NCI-H1436 treated with DMSO at 0.1 percent for 48 hours (cell line): ENCODE results near the gene MACIR.

Source experiments
- DNase-seq: peaks from one replicate; lab custom pipeline; 2025; lab: John Stamatoyannopoulos, UW

MACIR gene

DNA sequence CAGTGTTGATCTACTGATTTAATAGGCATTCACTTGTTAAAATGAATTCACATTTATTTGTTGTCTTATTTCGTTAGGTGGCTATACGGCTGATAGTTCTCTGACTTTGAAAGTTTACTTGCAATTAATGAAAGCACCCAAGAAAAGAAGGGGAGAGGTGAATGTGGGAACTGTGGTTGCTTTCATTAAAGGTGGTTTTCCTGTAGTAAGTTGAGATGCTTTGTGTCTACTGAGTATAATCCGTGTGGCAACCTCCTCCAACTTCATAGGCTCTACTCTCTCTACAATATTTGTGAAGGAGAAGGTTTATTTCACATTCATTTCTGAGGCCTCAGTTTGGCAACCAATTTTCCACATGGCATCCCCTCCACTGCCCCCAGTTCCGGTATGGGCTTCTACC, 12.8 kb upstream of the MACIR start:
- DNase-seq: no peak

DNA sequence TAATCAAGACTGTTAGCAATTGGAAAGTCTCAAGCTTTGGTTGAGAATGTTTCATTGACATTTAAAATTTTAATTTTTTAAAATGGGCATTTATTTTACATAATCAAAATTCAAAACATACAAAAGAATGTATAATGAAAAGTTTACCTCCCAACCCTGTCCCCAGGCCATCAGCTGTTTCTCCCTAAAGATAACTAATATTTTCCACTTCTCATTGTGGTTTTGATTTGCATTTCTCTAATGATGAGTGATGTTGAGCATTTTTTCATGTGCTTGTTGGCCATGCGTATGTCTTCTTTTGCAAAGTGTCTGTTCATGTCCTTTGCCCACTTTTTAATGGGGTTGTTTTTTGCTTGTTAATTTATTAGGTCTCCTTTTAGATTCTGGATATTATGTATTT, 11.4 kb upstream of the MACIR start:
- DNase-seq: no peak

DNA sequence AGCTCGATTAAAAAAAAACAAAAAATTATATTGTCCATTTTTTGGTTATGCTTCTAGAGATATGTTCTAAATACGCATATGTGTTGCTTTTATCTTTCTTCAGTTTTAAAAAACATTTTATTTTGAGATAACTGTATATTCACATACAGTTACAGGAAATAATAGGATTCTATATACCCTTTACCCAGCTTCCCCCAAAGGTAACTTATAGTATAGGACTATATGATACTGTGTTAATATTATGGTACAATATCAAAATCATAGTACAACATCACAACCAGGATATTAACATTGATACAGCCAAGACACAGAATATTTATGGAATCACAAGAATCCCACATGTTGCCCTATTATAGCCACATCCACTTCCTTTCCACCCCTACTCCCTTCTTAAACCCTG, 9.5 kb upstream of the MACIR start:
- no peak for DNase-seq

DNA sequence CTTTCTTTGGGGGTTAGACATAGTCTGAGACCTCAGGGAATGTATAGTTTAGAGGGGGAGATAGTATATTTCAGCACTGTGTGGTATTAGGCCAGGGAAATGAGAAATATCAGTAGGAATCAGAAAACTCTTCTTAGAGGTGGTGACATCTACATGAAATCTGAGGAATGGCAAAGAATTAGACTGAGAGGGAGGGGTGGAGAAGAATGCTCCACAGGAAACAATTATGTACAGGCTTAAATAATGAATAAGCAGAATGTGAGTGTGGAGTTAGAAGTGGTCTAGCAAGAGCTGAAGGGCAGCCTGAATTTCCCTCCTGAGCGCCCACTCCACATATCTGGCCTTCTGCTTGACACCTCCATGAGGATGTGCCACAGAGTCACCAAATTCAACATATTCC, 3.6 kb upstream of the MACIR start:
- no peak for DNase-seq

DNA sequence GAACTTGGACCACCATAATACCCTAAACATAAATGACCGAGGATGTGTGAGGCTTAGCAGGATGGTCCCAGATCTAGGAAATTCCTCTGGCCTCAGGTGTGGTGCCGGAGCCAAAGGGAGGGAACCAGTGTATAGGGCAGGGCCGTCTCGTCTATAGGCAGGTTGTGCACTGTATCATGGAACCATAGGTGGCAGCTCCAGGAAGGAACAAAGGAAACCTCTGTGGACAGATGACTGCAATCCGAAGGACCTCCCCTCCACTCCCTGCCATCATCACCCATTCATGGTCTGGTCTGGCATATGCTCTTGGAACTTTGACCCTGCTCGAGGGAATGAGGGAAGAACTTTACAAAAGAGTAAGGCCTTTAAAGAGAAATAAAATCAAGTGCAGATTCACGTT, 2.9 kb upstream of the MACIR start:
- DNase-seq: no peak

DNA sequence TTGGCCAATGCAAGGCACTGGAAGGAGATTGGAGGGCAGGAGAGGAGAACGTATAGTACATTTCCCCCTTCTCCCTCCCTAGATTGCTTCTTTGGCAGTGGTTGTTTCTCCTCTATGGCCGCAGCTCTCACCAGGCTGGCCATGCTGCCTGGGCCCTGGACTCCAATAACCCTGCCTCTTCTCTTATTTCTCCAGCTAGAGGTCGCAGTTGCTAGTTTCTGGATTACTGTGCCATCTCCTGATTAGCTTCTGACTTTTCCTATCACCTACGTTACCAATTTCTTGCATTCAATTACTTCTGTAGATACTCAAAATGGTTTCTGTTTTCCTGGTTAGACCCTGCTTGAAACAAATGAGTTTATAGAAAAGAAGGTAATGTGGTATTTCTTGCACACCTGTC, 2.4 kb upstream of the MACIR start:
- no peak for DNase-seq

DNA sequence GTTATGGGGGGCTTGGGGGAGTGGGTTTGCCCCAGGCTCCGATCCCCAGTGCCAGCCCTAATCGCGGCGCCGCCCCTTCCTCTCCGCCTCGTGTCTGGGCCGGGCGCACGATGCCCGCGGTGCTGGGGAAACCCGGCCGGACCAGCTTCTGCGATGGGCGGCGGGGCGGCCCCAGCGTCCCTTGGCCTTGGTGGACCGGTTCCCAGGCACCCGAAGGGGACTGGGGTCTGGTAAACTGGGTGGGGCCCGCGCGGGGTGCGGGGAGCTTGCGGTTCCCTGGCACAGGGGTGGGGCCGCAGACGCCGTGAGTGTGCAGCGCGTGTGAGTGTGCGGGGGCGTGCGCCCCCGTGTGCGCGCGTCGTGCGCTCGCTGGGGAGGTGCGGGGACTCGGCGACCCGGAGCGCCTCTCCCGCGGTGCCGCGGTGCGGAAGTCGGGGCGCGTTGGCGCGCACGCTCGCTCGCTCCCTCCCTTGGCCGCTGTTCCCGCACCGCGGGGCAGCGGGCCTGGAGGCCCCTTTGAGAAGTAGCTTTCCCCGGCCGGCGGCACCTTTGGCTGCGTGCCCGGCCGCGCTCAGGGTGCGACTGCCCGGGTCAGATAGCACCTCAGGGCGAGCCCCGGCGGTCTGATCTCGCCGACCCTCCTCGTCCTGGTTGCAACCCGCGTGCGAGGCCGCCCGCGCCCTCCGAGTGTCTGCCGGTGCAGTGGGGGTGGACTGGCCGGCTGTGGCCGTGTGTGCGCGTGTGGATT, 568 bp downstream of the MACIR start:
- DNase-seq: no peak

DNA sequence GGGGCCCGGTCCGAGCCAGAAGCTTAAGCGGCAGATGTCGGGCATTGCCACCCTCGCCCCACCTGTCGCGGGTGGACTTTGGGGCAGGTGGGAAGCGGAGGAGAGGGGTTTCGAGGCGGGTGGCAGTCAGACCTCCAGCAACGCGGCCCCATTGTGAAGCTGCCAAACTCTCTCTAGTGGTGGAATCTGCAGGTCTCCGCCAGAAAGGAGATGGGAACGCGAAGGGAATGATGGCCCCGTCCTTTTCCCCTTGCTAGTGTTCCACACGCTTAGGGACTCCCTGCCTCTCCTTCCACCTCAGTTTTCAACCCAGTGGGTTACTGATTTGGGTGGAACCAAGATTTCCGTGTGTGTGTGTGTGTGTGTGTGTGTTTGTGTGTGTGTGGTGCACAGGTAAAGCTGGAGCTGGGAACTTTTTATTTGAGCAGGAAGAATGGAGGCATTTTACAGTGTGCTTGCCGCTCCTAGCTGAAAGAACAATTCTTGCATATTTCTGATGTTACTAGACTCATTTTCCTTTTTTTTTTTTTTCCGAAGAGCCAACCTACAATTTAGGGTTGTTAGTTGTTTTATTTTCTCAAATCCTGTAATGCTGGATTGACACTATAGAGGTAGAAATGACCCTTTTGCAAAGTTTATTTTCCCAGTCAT, 1.3 kb downstream of the MACIR start:
- no peak for DNase-seq

DNA sequence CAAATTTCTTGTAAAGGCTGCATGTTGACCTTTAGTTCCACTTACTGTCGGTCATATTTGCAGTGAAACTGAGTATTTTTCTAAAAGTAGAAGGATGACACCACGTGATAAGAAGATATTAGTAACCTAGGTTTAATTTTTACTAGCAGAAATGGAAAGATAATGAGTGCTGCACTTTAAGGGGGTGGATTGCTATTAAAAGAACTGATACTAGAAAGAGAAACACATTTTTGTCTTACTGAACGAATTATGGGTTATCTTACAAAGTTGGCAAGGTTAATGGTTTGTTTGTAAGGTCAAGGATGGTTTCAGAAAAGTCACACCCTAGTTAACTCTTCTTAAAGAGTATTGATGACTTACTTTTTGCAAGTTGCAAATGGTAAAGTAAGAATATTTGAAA, 2.4 kb downstream of the MACIR start:
- no peak for DNase-seq

DNA sequence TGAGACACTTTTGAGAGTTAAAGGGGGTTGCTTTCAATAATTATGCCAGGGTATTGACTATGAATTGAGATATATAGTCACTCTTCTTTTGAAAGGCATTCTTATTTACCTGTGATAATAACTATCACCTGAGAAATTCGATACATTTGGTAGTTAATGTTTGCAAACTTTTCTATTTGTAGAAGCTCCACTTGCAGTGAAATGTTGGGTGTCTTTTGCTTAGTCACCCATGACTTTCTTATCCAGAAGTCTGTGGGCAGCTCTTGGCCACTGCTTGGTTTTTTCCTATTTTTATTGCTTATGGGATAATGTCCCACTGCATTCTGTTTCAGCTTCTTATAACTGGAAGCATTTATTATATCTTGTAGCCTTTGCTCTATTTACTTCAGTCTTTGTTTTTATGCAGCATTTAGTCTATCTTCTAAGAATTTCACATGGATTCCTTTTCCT, 3.9 kb downstream of the MACIR start:
- DNase-seq: no peak

DNA sequence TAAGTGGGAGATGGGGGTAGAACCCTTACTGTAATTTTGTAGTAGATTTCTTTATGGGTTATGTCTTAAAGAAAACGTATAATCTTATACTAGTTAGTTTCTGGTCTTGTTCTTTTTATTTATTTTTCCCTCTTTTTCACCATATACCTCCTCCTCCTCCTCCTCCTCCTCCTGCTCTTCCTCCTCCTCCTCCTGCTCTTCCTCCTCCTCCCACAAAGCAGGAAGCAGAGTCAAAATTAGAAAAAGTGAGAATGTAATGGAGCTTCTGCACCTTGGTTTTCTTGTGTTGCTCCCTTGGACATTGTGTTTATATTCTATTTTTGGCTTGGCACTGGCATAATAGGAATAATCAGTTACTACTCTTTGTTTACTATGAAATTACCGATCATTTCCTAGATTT, 4.5 kb downstream of the MACIR start:
- no peak for DNase-seq

DNA sequence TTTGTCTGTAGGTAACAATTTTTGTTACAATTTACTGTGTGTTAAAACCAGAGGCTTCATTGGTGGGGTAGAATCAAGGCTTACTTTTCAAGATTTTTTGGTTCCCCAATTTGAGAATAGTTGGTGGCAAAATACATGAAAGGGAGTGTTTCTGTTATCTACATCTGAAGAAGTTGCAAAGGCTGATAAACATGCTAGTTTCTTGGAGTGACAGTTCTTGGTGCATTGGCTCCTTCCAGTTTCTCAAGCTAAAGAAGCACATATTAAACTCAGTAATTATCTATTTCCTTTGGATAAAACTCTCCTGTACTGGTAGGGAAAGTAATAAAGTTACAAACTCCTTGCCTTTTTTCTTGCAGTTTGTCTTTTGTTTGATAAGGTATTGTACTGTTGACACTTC, 5.9 kb downstream of the MACIR start:
- DNase-seq: no peak

DNA sequence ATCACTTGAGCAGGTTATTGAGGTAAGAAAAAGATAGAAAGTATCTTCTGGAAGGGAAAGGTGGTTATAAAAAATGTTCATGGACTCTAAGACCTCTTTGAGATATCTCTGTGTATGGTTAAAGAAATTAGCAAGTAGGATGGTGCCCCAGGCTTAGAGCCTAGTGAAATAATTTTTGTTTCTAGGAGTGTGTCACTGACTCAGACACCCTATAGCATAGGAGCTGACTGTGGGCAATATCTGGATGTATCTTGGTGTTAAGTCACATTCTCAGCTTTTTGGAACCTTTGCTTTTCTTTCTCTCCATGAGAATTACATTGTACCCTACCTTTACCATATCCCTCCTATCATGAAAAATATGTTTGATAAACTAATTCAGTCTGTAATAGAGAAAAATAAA, 12.0 kb downstream of the MACIR start:
- DNase-seq: no peak

DNA sequence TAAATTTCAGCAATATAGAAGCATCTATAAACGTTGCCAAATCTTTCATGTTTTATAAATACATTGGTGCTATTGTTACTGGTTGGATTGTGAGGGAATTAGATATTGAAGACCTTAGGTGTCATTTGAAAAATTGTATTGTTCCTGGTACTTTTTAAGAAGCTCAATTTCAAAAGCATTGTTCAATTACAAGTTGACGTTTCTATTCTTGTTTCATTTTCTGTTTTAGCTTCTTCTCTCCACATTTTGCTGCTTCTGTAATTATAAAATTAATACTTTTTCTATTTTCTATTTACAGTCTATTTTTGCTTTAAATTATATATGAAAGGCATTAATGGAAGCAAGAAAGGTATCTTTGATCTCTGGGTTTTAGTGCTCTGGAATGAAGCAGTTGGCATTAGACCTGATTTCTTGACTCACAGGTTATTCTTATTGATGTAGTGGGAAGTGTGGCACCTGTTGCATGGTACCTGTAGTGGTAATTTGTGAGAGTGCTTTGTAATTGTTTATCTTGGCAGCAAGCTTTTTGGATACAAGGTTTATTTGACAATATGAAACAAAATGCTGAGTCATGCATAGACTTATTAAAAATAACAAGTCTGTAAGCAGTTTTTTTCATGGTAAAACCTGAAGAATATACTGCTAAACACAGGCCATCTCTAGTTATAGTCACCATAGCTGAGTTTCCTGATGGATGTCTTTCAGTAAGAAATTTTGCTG, 13.2 kb downstream of the MACIR start:
- DNase-seq: no peak

DNA sequence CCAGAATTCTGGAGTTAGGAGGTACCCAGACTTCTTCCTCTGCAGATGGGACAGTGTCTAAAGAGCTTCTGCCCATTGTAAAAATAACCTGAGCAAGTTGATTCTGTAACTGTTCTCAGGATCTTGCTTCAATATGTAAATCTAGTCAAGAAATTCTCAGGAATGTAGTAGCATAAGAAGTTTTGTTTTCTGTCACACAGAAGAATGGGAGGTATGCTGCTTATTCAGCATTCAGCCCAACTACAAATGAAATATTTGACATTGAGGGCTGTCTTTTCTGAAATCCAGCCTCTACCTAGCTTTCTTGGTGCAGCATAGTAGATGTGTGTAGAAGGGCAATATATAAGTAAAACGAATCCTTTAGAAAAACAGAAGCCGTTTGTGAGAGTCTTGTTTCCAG, 13.8 kb downstream of the MACIR start:
- no peak for DNase-seq

DNA sequence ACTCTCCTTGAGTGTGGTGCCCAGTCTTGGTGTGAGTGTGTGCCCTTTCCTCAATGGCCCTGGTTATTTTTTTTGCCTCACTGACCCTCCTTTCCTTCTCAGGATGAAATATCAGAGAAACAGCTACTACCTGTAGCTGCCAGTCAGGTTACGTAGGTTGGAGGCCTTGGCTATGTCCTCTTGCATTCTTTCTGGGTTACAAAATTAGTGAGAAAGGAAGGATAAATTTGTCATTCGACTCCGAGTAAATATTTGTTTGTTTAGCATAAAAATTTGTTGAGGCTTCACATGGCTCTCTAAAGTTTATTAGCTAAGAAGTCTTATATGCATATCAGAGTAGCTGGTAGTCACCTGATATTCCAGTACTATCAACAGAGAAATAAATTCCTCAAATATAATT, 15.4 kb downstream of the MACIR start:
- DNase-seq: no peak

DNA sequence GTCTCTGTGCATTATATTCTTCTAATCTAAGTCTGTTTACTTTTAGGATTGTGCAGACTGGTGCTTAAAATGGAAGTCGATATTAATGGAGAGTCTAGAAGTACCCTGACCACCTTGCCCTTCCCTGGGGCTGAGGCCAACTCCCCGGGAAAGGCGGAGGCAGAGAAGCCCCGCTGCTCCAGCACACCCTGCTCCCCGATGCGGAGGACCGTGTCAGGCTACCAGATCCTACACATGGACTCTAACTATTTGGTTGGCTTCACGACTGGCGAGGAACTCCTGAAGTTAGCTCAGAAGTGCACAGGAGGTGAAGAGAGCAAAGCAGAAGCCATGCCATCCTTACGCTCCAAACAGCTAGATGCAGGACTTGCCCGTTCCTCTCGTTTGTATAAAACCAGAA, 17.3 kb downstream of the MACIR start:
- DNase-seq: no peak

DNA sequence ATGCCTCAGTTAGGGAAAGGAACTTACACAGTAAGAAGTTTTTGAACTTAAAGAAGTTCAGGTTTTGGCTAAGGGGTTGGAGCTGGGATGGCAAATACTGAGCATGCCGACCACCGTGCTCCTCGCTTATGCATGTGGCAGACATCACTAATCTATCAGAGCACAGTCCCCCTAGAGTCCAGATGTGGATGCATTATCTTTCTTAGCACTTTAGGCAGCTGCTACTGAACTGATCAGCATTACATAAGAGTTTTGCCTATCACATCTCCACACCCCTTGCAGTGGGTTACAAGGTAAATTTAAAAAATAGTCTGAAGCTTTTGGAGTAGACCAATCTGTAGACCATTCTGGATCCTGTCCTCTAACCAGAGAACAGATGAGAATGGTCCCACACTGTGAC, 22.4 kb downstream of the MACIR start:
- no peak for DNase-seq

DNA sequence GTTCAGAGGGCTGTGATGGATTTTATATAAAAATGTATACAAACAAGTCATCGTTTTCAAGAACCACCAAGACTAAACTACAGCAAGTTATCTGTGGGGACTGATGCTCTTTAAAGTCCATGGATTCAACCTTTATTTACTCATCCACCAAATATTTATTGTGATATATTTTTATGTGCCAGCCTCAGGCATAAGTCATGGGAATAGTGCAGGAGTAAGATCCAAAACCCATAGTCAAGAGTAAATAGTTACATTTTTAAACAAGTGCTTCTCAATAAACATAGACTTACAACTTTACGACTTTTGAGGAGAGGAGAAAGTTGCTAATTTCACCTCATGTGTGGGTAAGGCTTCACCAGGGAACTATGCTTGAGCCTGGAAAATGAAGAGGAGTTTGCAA, 24.6 kb downstream of the MACIR start:
- DNase-seq: no peak

DNA sequence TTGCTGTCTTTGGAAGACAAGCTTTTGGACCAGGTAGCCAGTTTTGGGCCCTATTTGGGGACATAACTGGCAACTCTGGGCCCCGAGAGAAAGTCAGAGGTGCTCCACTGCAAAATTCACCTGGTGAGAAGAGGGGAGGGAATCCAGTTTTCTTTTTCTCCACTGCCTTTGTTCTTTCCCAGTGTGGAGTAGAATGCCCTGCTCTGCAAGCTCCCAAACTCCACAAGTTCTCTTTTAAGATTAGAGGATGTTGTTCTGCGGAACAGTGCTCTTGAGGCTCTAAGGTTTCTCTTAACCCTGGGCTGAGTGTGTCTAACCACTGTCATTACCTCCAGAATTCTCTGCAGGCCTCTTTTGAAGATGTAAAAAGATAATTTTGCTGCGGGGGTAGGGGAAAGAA, 25.3 kb downstream of the MACIR start:
- no peak for DNase-seq

DNA sequence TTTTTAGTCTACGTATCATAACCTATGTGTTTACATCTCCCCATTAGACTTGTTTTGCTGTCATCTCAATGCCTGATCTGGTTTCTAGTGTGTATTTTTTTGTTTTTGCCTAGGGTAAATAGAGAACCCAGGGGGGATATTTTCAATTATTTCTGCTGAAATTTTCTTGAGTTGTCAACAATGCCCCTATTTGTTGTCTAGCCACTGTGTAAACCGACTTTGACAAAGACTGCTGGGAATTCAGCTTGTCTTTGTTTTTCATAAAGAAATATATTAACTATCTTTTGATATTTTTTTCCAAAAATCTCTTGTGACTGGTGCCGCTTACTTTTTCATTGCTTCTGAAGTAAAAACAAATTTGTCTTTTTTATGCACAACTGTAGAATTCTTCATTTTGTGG, 28.1 kb downstream of the MACIR start:
- no peak for DNase-seq

DNA sequence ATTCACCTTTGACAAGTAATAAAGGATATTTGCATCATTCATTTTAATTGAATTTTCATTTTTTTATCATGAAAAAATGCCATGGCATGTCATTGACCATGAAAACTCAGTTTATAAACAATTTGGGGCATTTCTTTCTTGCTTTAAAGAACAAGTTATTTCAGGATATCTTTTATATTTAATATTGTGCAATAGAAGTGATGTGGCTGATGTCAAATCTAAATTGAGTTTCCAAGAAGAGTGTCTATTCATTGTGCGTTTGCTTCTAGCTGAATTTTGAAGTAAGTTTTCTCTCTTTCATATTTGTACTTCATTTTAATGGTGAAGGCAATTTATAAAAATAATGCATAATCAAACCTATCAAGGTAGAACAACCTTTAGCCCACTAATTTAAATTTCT, 30.5 kb downstream of the MACIR start:
- DNase-seq: no peak

DNA sequence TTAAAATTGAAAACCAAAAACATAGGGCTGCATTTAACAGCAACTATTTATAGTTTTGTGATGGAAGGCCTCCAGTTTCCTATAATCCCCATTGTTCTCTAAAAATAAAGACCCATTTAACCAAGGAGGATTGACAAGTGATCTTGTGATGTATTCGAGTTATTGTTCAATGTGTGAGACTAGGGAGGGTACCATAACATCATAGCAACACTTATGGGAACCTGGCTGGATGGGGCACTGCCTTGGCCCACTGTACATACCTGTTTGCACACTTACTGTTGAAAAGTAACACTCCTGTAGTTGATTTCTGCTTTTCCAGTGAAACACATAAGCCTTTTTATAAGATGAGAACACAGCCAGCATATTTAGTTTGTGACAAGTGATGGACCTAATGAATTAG, 32.3 kb downstream of the MACIR start:
- DNase-seq: no peak
